Breast epithelium (tissue), 4 donors: ENCODE data around the gene ZNF546. TPM values are rescaled to one million over a fixed set of nuclear protein-coding genes. Genes with fewer than 3 reads are reported as not detected.
A peak's percentile ranks its signal among the peaks of the same experiment; 100 is the strongest.

Experiments
- DNase-seq, 2 donors: peaks; one replicate each; pipeline ENCODE4 v3.0.0-alpha.2; 2019; ENCODE audit warnings: low spot score in 2 of 2
- H3K27ac ChIP-seq, 2 donors: fragments of 200-600 bp; sonication (generic) in 1 of 2; one replicate each; pipeline ENCODE4 v1.5.1; 2016 to 2019; ENCODE audit warnings: mild to moderate bottlenecking in 1 of 2
- H3K27me3 ChIP-seq, 2 donors: fragments of 200-600 bp; sonication (generic) in 1 of 2; one replicate each; pipeline versions ENCODE4 v1.5.1 to v1.6.0; 2017 to 2019; ENCODE audit warnings: control low read depth in 1 of 2, mild to moderate bottlenecking in 1 of 2
- H3K36me3 ChIP-seq: fragments of 200-600 bp; one replicate; pipeline ENCODE4 v1.5.1; 2019
- H3K4me1 ChIP-seq, 2 donors: fragments of 200-600 bp; sonication (generic); one replicate each; pipeline ENCODE4 v1.5.1; 2016 to 2019; ENCODE audit warnings: control low read depth in 1 of 2
- H3K4me3 ChIP-seq, 3 donors: fragments of 200-600 bp; sonication (generic); 1 replicate in 2 of 3; 2 replicates in 1 of 3; pipeline ENCODE4 v1.5.1; 2016 to 2019; ENCODE audit warnings: mild to moderate bottlenecking in 3 of 3, moderate library complexity in 2 of 3
- H3K9me3 ChIP-seq, 2 donors: fragments of 200-600 bp; sonication (generic) in 1 of 2; one replicate each; pipeline ENCODE4 v1.5.1; 2016 to 2019; ENCODE audit warnings: control low read depth in 1 of 2
- CTCF ChIP-seq, 3 donors: fragments of 450-650 bp; IDR thresholded peaks; one replicate each; pipeline ENCODE4 v1.5.1; 2016 to 2017; ENCODE audit warnings: antibody characterized with exemption in 3 of 3, mild to moderate bottlenecking in 3 of 3, moderate library complexity in 3 of 3
- POLR2A ChIP-seq: fragments of 450-650 bp; IDR thresholded peaks from one replicate; pipeline ENCODE4 v1.6.1; 2016; ENCODE audit warnings: antibody characterized with exemption, mild to moderate bottlenecking, moderate library complexity
- POLR2AphosphoS5 ChIP-seq, 3 donors: sonication (generic); formaldehyde crosslinking; IDR thresholded peaks; one replicate each; pipeline ENCODE4 v1.6.1; 2017; ENCODE audit warnings: antibody characterized with exemption in 3 of 3
- intact Hi-C: fragments of 100-400 bp; cut with DNase I; formaldehyde crosslinking; loops from one replicate; pipeline ENCODE4 v1.15.1; 2023; ENCODE audit warnings: low total_unique reads
- total RNA-seq, 3 donors: library from RNA; depleted of rRNA; stranded (reverse); fragments of >200 nt; gene quantifications; one replicate each; pipeline ENCODE4 v1.1.0, GENCODE V29; 2016

The ZNF546 gene
- total RNA-seq, 3 donors from 2014 or later, result 4.3 to 9.7 (median 8.8) TPM

GRCh38 chr19:39968789-39969188 is 28.1 kb upstream of the ZNF546 start:
- TF ChIP-seq POLR2AphosphoS5 (IDR thresholded peaks at IDR 0.05) (no peak), CTCF (IDR thresholded peaks at IDR 0.05) (no peak), POLR2A (no peak)
- Histone ChIP-seq H3K27ac (no peak overlapping the region), H3K4me3 (no peak overlapping the region), H3K9me3 (no peaks in the 10 kb centered on the region), H3K36me3 (no peaks in the 10 kb centered on the region), H3K4me1 (peaks cover 0 to 9% of the 10 kb centered on the region in 2 donors), H3K27me3 (no peaks in the 10 kb centered on the region)
- DNase-seq, result no peak
- intact Hi-C loops, result no loop called here

- H3K36me3 ChIP-seq, result peaks cover 3% of the 10 kb centered on the region
- H3K4me1 ChIP-seq, result peaks cover 0 to 9% of the 10 kb centered on the region in 2 donors
- no peak overlapping the region for H3K4me3 ChIP-seq
- intact Hi-C loops, result no loop called here
- TF ChIP-seq POLR2AphosphoS5 (IDR thresholded peaks at IDR 0.05), result no peak
- no peak for TF ChIP-seq POLR2A
- TF ChIP-seq CTCF (IDR thresholded peaks at IDR 0.05), result no peak
- no peaks in the 10 kb centered on the region for H3K27me3 ChIP-seq
- H3K27ac ChIP-seq, result no peak overlapping the region
- H3K9me3 ChIP-seq, result no peaks in the 10 kb centered on the region
- DNase-seq, result no peak
Observed at GRCh38 chr19:39969266-39969665, 27.6 kb upstream of the ZNF546 start.

GRCh38 chr19:39969681-39970424 is 27.0 kb upstream of the ZNF546 start:
- Histone ChIP-seq H3K36me3 (peaks cover 9% of the 10 kb centered on the region), H3K4me1 (peaks cover 0 to 9% of the 10 kb centered on the region in 2 donors), H3K4me3 (peak overlapping the region; percentile 85 to 97 (median 87)), H3K9me3 (no peaks in the 10 kb centered on the region), H3K27ac (peak overlapping the region; percentile 95 to 96), H3K27me3 (no peaks in the 10 kb centered on the region)
- no peak for DNase-seq
- intact Hi-C loops, result loop anchor here (5.0 kb wide), 1 partner anchor 123 kb away; the partner anchor contains the start of gene FBL
- no peak for TF ChIP-seq POLR2AphosphoS5 (IDR thresholded peaks at IDR 0.05)
- TF ChIP-seq POLR2A, result no peak
- TF ChIP-seq CTCF (IDR thresholded peaks at IDR 0.05), result no peak

- no peak for DNase-seq
- Histone ChIP-seq H3K27me3 (no peaks in the 10 kb centered on the region), H3K36me3 (peaks cover 9% of the 10 kb centered on the region), H3K4me1 (peaks cover 0 to 9% of the 10 kb centered on the region in 2 donors), H3K4me3 (peak overlapping the region; percentile 85 to 97 (median 87)), H3K27ac (peak overlapping the region; percentile 95 to 96), H3K9me3 (no peaks in the 10 kb centered on the region)
- TF ChIP-seq POLR2A (no peak), CTCF (IDR thresholded peaks at IDR 0.05) (no peak), POLR2AphosphoS5 (IDR thresholded peaks at IDR 0.05) (no peak)
- intact Hi-C loops, result loop anchor here (5.0 kb wide), 1 partner anchor 123 kb away; the partner anchor contains the start of gene FBL
Observed at GRCh38 chr19:39970425-39970674, 26.5 kb upstream of the ZNF546 start.

- H3K36me3 ChIP-seq, result peaks cover 9% of the 10 kb centered on the region
- no peaks in the 10 kb centered on the region for H3K27me3 ChIP-seq
- H3K9me3 ChIP-seq, result no peaks in the 10 kb centered on the region
- H3K4me1 ChIP-seq, result peaks cover 0 to 9% of the 10 kb centered on the region in 2 donors
- H3K27ac ChIP-seq, result peak within 1 kb of the TSS; percentile 95 to 96
- peak; percentile 97 to 98 for DNase-seq
- peak within 1 kb of the TSS; percentile 85 to 97 (median 87) for H3K4me3 ChIP-seq
- intact Hi-C loops, result loop anchor here (5.0 kb wide), 1 partner anchor 124 kb away; the partner anchor contains the start of gene FBL
- TF ChIP-seq CTCF (IDR thresholded peaks at IDR 0.05) (peak; percentile 53 to 77 (median 55)), POLR2A (peak; percentile 60), POLR2AphosphoS5 (IDR thresholded peaks at IDR 0.05) (peak; percentile 93 to 96 (median 94))
Observed at GRCh38 chr19:39970675-39971379, 26.0 kb upstream of the ZNF546 start, which contains the start of gene PSMC4. PSMC4 (plus strand) TSS chr19:39971165; CDS start chr19:39971203, 38 bp downstream.
